ENCODE data around the gene PTPRJ.
"Not testable (repeated sequence)": the region's sequence is repeated elsewhere in the genome, so short reads cannot be mapped to it uniquely, and the experiment has no call there.

Gene PTPRJ

GRCh38 chr11:48123934-48124755 lies 143.8 kb downstream of the PTPRJ start:
- no peak for DNase-seq

GRCh38 chr11:48124880-48125279 lies 144.5 kb downstream of the PTPRJ start:
- no peak for DNase-seq

DNA sequence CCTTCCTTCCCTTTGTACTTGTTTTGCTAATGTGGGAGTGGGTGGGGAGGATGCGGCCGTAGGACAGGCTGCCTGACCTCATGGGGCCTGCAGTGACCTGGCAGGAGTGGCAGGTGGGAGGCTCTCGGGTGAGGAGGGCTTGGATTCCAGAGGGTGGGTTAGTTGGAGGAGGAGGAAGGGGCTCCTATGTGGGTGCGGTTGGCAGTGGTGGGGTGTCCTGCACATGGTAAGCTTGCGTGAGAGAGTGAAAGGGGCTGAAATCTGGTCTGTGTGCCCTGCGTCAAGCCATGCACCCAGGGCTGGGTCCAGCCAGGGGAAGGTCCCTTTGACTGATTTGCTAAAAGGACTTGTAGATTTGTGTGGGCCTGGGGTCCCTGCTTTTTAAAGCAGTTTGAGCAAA lies 145.5 kb downstream of the PTPRJ start:
- no peak for DNase-seq

DNA sequence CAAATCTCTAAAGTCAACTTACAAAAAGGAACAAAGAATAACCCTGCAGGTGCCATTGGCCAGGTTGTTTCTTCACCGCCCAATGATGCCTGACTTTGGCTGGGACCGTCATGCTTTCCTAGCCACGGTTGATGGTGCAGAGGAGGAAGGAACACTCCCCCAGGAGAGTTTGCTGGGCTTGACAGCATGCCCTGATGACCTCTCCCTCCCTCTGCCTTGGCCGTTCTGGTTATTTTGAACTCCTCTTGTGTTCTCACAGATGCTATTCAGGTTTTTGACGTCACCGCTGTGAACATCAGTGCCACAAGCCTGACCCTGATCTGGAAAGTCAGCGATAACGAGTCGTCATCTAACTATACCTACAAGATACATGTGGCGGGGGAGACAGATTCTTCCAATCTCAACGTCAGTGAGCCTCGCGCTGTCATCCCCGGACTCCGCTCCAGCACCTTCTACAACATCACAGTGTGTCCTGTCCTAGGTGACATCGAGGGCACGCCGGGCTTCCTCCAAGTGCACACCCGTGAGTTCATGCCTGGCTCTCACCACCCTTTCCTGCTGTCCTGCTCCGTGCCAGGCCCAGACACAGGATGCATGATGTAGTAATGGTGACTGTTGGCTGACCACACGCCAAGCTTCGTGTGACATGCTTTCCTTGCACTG lies 147.3 kb downstream of the PTPRJ start:
- DNase-seq: no peak

DNA sequence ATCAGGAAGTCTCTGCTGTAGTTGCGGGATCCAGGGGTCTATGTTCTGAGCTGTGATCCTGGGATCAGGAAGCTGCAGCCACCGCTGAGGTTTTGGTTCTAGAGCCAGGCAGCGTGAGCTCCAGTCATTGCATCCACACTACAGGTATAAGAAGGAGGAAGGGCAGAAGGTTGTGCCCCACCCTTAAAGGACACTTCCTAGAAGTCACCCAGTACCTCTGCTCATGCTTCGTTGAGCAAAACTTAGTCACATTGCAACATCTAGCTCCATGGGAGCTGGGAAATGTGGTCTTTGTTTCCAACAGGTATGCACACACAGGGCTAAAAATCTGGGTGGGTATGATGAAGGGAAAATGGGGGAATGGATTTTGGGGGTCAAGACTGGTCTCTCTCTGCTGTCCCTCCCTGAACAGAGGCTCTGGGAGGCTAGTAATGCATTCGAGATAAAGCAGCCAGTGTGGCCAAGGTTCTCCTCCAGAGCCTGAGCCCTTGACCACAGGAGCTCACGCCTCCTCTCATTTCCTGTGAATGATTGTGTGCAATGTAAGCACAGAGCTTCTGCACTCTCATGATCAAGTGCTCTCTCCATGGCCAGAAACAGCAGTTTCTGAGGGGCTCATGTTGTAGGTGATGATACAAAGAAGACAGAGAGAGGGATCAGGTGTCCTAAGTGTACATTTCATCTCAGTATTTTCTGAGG lies 149.5 kb downstream of the PTPRJ start:
- no peak for DNase-seq

- no peak for DNase-seq
Measured at GRCh38 chr11:48134221-48134922, 154.0 kb downstream of the PTPRJ start.

DNA sequence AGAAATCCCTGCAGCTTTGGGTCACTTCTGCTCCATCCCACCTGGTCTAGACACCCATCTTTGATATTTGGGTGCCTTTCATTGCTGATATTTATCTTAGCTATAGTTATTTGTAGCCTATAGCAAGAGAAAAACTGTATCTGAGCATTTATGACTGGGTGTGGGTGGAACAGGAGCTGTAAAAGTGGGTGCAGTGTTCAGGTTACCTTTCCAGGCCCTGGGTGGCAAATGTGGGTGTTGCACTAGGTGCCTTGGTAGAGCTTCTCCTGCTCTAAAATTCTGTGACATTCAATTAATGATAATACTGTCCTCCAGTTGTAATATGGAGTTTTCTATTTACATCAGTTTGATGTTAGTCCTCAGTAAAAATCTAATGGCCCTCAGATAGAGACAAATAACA lies 157.9 kb downstream of the PTPRJ start:
- DNase-seq: no peak

- DNase-seq: not testable (repeated sequence)
Measured at GRCh38 chr11:48139896-48140295, 159.5 kb downstream of the PTPRJ start.

- no peak for DNase-seq
Measured at GRCh38 chr11:48141475-48142122, 161.2 kb downstream of the PTPRJ start.

DNA sequence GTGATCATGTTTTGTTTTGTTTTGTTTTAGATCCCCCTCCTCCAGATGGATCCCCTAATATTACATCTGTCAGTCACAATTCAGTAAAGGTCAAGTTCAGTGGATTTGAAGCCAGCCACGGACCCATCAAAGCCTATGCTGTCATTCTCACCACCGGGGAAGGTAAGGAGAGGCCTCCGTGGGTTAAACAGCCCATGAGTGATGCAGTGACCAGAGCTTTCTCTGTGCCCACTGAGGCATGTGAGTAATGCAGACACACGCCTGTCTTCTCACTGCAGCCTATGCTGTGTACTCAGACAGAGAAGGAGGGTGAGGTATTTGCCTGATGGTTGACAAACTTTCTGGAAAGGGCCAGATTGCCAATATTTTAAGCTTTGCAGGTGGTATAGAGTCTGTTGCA lies 162.5 kb downstream of the PTPRJ start:
- DNase-seq: no peak

DNA sequence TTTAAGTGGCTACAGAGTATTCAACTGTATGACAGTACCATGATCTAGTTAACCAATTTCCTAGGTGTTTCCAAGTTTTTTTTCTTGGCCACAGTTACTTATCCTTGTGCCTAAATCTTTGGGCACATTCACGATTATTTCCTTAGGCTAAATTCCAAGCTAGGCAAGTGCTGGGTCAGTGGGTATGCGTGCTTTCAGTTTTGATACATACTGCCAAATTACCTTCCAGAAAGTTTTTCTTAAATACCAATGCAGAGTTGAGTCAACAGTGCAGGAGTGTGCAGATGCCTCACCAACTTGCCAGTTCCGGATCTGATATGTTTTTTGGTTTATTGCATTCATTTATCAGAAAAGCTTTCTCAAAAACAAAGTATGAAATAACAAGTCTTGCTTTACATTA lies 168.4 kb downstream of the PTPRJ start:
- no peak for DNase-seq

GRCh38 chr11:48150213-48150612 lies 169.9 kb downstream of the PTPRJ start:
- no peak for DNase-seq

DNA sequence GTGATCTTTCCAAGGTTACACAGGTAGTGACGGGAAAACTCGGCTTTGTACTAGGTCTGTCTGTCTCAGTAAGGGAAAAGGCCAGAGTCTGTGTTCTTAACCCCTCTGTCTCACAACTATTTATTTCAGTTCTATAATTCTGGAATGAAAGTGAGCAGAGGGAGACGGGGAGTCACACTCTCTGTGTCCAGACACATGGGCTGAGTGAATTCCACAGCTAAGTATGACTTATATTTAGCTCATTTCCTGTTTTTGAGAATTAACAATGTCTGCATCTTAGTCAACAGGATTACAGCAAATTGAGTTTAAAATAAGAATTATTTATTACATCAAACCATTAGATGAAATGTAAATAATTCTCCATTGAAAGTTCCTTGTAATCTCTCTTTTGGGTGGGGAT lies 173.8 kb downstream of the PTPRJ start:
- no peak for DNase-seq

DNA sequence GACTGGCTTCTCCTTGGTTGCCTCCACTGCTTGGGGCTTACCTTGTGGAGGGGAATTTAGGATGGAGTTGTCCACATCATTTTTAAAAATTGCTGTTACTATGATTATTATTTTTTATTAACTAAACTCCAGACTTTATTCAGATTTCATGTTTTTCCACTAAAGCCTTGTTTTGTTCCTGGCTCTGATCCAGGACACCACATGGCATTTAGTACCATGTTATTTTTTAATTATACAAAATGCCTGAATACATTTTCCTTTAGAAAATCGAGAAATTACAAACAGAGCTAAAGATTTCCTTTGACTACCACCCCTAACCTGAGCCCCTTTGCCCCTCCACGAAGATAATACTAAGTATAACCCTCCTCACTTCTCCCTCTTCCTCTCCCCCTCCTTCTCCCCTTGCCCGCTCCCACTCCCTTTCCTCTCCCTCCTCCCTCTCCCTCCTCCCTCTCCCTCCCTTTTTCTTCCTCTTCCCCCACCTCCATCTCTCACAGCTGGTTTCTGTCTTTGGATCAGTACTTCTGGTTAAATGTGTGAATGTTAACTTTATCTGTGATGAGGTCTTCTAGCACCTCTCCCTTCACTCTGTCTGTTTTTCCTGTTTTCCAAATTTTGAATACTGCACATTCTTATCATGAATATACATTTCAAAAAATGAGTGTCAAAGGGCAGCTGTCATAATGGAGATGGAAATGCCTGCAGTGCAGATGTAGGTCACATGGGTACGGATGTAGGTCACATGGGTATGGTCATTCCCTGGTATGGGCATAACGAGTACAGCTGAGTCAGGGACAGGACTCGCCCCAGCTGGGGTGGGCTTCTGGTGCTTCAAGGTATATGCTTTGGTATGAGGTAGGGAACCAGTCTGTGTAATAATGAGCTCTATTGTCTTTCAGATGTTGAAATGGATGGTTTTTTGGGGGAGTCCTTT lies 181.9 kb downstream of the PTPRJ start:
- no peak for DNase-seq

- no peak for DNase-seq
Measured at GRCh38 chr11:48162885-48163268, 182.5 kb downstream of the PTPRJ start.

DNA sequence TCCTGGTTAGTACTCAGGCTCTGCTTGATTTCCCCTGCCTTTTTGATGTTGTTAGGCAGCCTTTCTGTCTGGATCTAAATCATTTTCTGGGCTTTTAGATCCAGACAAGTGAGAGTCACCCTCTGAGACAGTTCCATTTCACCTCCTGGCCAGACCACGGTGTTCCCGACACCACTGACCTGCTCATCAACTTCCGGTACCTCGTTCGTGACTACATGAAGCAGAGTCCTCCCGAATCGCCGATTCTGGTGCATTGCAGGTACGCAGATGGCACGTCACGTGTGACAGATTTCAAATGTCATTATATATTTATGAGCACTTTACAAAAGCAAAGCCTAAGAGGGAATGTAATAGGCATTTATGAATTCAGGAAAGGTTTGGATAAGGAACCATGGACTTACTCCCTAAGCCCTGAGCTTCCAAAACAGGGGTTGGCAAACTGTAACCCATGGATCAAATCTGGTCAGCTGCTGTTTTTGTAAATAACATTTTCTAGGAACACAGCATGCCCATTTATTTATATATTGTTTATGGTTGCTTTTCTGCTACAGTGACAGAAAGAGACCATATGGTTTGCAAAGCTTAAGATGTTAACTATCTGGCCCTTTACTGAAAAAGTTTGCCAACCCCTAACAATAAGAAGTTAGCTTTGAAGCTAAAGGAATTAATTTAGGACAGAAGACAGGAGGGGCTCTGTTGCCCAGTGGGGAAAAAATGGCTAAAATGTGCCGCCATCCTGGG lies 183.2 kb downstream of the PTPRJ start:
- no peak for DNase-seq

DNA sequence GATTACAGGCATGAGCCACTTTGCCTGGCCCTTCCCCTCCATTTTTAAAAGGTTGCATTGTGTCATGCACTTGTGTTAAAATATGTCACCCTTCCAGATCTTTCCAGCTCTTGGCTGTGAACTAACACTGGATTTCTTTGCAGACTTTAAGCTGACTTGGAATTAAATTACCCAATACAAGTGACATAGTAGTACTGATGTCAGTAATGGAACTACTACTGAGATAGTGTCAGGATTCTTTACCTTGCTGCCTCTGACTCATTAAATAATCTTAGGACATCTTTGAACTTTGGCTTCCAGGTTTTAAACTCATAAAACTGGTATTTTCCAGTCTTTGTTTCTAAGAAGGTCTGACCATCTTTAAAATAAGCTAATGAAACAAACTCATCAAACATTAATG lies 184.5 kb downstream of the PTPRJ start:
- DNase-seq: no peak

- no peak for DNase-seq
Measured at GRCh38 chr11:48165426-48165825, 185.1 kb downstream of the PTPRJ start.

- DNase-seq: no peak
Measured at GRCh38 chr11:48167380-48167779, 187.0 kb downstream of the PTPRJ start.

DNA sequence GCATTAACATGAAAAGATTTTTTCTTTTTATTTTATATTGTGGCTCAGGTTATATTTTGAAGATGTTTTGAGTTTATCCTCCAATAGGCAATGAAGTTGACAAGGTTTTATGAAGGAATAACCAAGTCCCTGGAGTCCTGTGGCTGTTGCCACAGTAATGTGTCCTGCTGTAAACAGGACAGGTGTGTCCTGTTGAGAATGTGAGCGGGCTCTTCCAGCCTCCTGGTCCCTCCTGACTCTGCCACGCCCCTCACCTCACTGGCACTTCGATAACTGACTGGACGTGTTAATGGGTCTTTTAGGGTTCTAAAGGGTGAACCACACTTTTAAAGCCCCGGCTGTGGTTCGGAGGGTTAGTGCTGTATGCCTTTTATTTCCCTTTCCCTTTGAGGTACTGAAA lies 188.5 kb downstream of the PTPRJ start:
- no peak for DNase-seq

GRCh38 chr11:48169259-48169658 lies 188.9 kb downstream of the PTPRJ start:
- no peak for DNase-seq
